Stimulated activated CD4-positive, alpha-beta T cell treated with anti-CD3 and anti-CD28 coated beads, Interleukin-15, amount 100 ng/mL, for 24 hours (primary cell): ENCODE data around the gene TMC5.
A peak's percentile ranks its signal among the peaks of the same experiment; 100 is the strongest.
"Not testable (repeated sequence)": the region's sequence is repeated elsewhere in the genome, so short reads cannot be mapped to it uniquely, and the experiment has no call there.

Experiments
- DNase-seq: peaks from one replicate; pipeline ENCODE4 v3.0.0-alpha.2; 2020

The TMC5 gene

GRCh38 chr16:19410435-19411171, 7.1 kb upstream of the TMC5 start:
- peak; percentile 18 for DNase-seq

- DNase-seq, result no peak
These were observed 6.4 kb upstream of the TMC5 start for GRCh38 chr16:19411298-19411697.

GRCh38 chr16:19412055-19412454, 5.6 kb upstream of the TMC5 start:
- DNase-seq, result not testable (repeated sequence)

- no peak for DNase-seq
These were observed 2.2 kb upstream of the TMC5 start for GRCh38 chr16:19415461-19415860.

- DNase-seq, result no peak
These were observed 1.8 kb upstream of the TMC5 start for GRCh38 chr16:19415918-19416317.

- DNase-seq, result no peak
These were observed 517 bp downstream of the TMC5 start for GRCh38 chr16:19418200-19418599.

GRCh38 chr16:19419698-19420075, 2.0 kb downstream of the TMC5 start:
- DNase-seq, result no peak

- no peak for DNase-seq
These were observed 6.8 kb downstream of the TMC5 start for GRCh38 chr16:19424478-19424877.

- DNase-seq, result no peak
These were observed 12.7 kb downstream of the TMC5 start for GRCh38 chr16:19430345-19430744.

GRCh38 chr16:19431636-19432340, 14.1 kb downstream of the TMC5 start:
- DNase-seq, result no peak

GRCh38 chr16:19432429-19432828, 14.7 kb downstream of the TMC5 start:
- DNase-seq, result no peak

- DNase-seq, result no peak
These were observed 16.9 kb downstream of the TMC5 start for GRCh38 chr16:19434584-19434983.

GRCh38 chr16:19436540-19436939, 18.9 kb downstream of the TMC5 start:
- DNase-seq, result no peak

- DNase-seq, result no peak
These were observed 19.6 kb downstream of the TMC5 start for GRCh38 chr16:19437280-19437679.

GRCh38 chr16:19438739-19439138, 21.1 kb downstream of the TMC5 start:
- DNase-seq, result no peak

- DNase-seq, result no peak
These were observed 21.8 kb downstream of the TMC5 start for GRCh38 chr16:19439483-19439882.

- no peak for DNase-seq
These were observed 26.0 kb downstream of the TMC5 start for GRCh38 chr16:19443659-19444058.

- DNase-seq, result no peak
These were observed 28.7 kb downstream of the TMC5 start for GRCh38 chr16:19446300-19446846.

GRCh38 chr16:19446886-19447285, 29.2 kb downstream of the TMC5 start:
- no peak for DNase-seq

GRCh38 chr16:19450186-19450585, 32.5 kb downstream of the TMC5 start:
- no peak for DNase-seq

GRCh38 chr16:19458722-19459379, 41.2 kb downstream of the TMC5 start:
- DNase-seq, result no peak

- DNase-seq, result no peak
These were observed 42.7 kb downstream of the TMC5 start for GRCh38 chr16:19460397-19460796.

GRCh38 chr16:19463468-19464315, 46.0 kb downstream of the TMC5 start:
- DNase-seq, result no peak
